Measurements from ENCODE around the gene WNT7B. TPM values are rescaled to one million over a fixed set of nuclear protein-coding genes. Genes with fewer than 3 reads are reported as not detected.

Gene WNT7B
- total and polyA plus RNA-seq, 8 donors, result 0.06 to 2.0 TPM; not detected in 6

DNA sequence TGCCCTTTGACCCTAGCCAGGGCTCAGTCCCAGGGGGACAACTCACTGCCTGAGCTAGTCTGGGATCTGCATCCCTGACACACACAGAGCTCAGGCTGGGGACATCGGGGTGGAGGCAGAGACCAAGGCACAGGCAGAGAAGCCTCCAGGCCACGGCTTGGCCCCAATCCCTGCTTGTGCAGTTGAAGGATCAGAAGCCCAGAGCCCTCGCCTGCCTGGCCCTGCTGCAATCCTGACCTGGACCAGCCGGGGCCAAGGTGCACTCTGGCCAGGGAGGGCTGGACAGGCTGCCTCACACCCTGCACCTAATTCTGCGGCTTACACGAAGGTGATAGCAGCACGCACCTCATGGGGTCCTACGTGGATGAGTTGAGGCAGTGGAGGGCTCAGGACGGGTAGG, 34.6 kb downstream of the WNT7B start:
- WGBS, 5 donors, result 84 to 96% (median 87%) methylated on average over 3 to 9 of the region's 9 CpGs
- Histone ChIP-seq H3K36me3 (no peaks in the 10 kb centered on the region), H3K4me3 (no peak overlapping the region)

DNA sequence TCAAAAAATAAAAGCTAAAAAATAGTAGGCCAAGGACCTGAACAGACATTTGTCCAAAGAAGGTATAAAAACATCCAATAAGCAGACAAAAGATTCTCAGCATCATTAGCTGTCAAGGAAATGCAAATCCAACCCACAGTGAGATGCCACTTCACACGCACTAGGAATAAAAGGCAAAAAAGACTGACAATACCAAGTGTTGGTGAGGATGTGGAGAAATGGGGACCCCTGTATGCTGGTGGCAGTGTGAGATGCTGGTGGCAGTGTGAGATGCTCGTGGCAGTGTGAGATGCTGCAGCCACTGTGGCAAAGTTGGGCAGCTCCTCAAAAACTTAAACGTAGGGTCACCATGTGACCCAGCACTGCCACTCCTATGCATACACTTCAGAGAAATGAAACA, 38.0 kb downstream of the WNT7B start:
- Histone ChIP-seq H3K27me3 (peaks cover 0 to 50% (median 15%) of the 10 kb centered on the region in 3 donors), H3K4me3 (no peak overlapping the region), H3K4me1 (peaks cover 7 to 15% (median 13%) of the 10 kb centered on the region in 4 donors), H3K27ac (no peak overlapping the region), H3K36me3 (no peaks in the 10 kb centered on the region), H3K9me3 (no peaks in the 10 kb centered on the region)
- intact Hi-C loops (cut with DNase I; ENCODE audit: low total_unique reads), result no loop called here
- 80 to 92% (median 82%) methylated on average over 3 of the region's 3 CpGs for WGBS, 5 donors
- TF ChIP-seq POLR2A (IDR thresholded peaks at IDR 0.05), result no peak
- TF ChIP-seq EP300 (IDR thresholded peaks at IDR 0.05), result no peak
- TF ChIP-seq POLR2AphosphoS5 (IDR thresholded peaks at IDR 0.05), result no peak
- TF ChIP-seq, protein P1, sequence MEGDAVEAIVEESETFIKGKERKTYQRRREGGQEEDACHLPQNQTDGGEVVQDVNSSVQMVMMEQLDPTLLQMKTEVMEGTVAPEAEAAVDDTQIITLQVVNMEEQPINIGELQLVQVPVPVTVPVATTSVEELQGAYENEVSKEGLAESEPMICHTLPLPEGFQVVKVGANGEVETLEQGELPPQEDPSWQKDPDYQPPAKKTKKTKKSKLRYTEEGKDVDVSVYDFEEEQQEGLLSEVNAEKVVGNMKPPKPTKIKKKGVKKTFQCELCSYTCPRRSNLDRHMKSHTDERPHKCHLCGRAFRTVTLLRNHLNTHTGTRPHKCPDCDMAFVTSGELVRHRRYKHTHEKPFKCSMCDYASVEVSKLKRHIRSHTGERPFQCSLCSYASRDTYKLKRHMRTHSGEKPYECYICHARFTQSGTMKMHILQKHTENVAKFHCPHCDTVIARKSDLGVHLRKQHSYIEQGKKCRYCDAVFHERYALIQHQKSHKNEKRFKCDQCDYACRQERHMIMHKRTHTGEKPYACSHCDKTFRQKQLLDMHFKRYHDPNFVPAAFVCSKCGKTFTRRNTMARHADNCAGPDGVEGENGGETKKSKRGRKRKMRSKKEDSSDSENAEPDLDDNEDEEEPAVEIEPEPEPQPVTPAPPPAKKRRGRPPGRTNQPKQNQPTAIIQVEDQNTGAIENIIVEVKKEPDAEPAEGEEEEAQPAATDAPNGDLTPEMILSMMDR (IDR thresholded peaks at IDR 0.05), result no peak
- no peak for DNase-seq

More for the DNA sequence above, 34.6 kb downstream of the WNT7B start:
- DNase-seq, result no peak
- Histone ChIP-seq H3K9me3 (no peaks in the 10 kb centered on the region), H3K27ac (no peak overlapping the region), H3K4me1 (no peaks in the 10 kb centered on the region), H3K27me3 (peaks cover 0 to 23% (median 0%) of the 10 kb centered on the region in 3 donors)
- intact Hi-C loops (cut with DNase I; ENCODE audit: low total_unique reads), result no loop called here
- TF ChIP-seq POLR2A (IDR thresholded peaks at IDR 0.05), result no peak
- TF ChIP-seq EP300 (IDR thresholded peaks at IDR 0.05), result no peak

GRCh38 chr22:45937960-45938359, 39.0 kb downstream of the WNT7B start:
- Histone ChIP-seq H3K9me3 (no peaks in the 10 kb centered on the region), H3K27ac (no peak overlapping the region), H3K4me3 (no peak overlapping the region), H3K27me3 (peaks cover 0 to 52% (median 23%) of the 10 kb centered on the region in 3 donors), H3K4me1 (peaks cover 7 to 15% (median 13%) of the 10 kb centered on the region in 4 donors), H3K36me3 (no peaks in the 10 kb centered on the region)
- no peak for DNase-seq
- TF ChIP-seq EP300 (IDR thresholded peaks at IDR 0.05) (no peak), POLR2AphosphoS5 (IDR thresholded peaks at IDR 0.05) (no peak), POLR2A (IDR thresholded peaks at IDR 0.05) (no peak)
- TF ChIP-seq, protein P1 (IDR thresholded peaks at IDR 0.05), result no peak
- 87 to 97% (median 93%) methylated on average over 8 of the region's 8 CpGs for WGBS, 5 donors
- intact Hi-C loops (cut with DNase I; ENCODE audit: low total_unique reads), result no loop called here

- Histone ChIP-seq H3K27me3 (peaks cover 0 to 76% (median 25%) of the 10 kb centered on the region in 3 donors), H3K4me1 (peaks cover 7 to 15% (median 13%) of the 10 kb centered on the region in 4 donors), H3K4me3 (no peak overlapping the region), H3K9me3 (no peaks in the 10 kb centered on the region), H3K36me3 (no peaks in the 10 kb centered on the region), H3K27ac (no peak overlapping the region)
- intact Hi-C loops (cut with DNase I; ENCODE audit: low total_unique reads), result no loop called here
- no peak for TF ChIP-seq EP300 (IDR thresholded peaks at IDR 0.05)
- no peak for TF ChIP-seq POLR2A (IDR thresholded peaks at IDR 0.05)
- no peak for TF ChIP-seq POLR2AphosphoS5 (IDR thresholded peaks at IDR 0.05)
- TF ChIP-seq, protein P1 (IDR thresholded peaks at IDR 0.05), result no peak
- DNase-seq, result no peak
- 80 to 88% (median 85%) methylated on average over 6 of the region's 6 CpGs for WGBS, 5 donors
Observed at GRCh38 chr22:45935573-45935972, 41.4 kb downstream of the WNT7B start.

- H3K27ac ChIP-seq, result peak overlapping the region in 1 of 5 donors; percentile 46
- TF ChIP-seq EP300 (IDR thresholded peaks at IDR 0.05) (no peak), POLR2A (IDR thresholded peaks at IDR 0.05) (no peak), POLR2AphosphoS5 (IDR thresholded peaks at IDR 0.05) (no peak)
- TF ChIP-seq, protein P1 (IDR thresholded peaks at IDR 0.05), result no peak
- peak; percentile 37 to 65 for DNase-seq
- peak overlapping the region in 1 of 4 donors; percentile 3 for H3K4me3 ChIP-seq
- peaks cover 0 to 80% (median 25%) of the 10 kb centered on the region in 3 donors for H3K27me3 ChIP-seq
- WGBS, 5 donors, result 19 to 31% (median 25%) methylated on average over 19 to 27 of the region's 27 CpGs
- no peaks in the 10 kb centered on the region for H3K36me3 ChIP-seq
- intact Hi-C loops (cut with DNase I; ENCODE audit: low total_unique reads), result no loop called here
- H3K4me1 ChIP-seq, result peaks cover 7 to 15% (median 13%) of the 10 kb centered on the region in 4 donors
- H3K9me3 ChIP-seq, result no peaks in the 10 kb centered on the region
Observed at GRCh38 chr22:45934659-45935341, 42.2 kb downstream of the WNT7B start.

All from stomach (tissue), 9 donors.